SU-DHL-6 (cell line): ENCODE data around the gene XPOT.

Source experiments
- H2AFZ ChIP-seq: fragments of 200-600 bp; sonication (generic); 2 replicates; pipeline ENCODE4 v1.6.1; 2014; ENCODE audit warnings: low read depth, mild to moderate bottlenecking, moderate library complexity, mixed read lengths, antibody characterized with exemption, low read length; ENCODE audit not compliant: severe bottlenecking
- H3F3A ChIP-seq: fragments of 200-600 bp; shearing (Covaris generic); 2 replicates; pipeline ENCODE4 v1.6.0; 2016; ENCODE audit warnings: antibody characterized with exemption, mild to moderate bottlenecking; ENCODE audit not compliant: insufficient read depth
- H3K27ac ChIP-seq: fragments of 200-600 bp; sonication (generic); 2 replicates; pipeline ENCODE4 v1.5.1; 2016; ENCODE audit warnings: low read depth, mild to moderate bottlenecking, low read length, moderate library complexity, mixed read lengths
- H3K27me3 ChIP-seq: fragments of 200-600 bp; sonication (generic), shearing (Covaris generic); 2 replicates; pipeline ENCODE4 v1.6.0; 2014; ENCODE audit warnings: mild to moderate bottlenecking, low read length
- H3K36me3 ChIP-seq: fragments of 200-600 bp; sonication (generic); 2 replicates; pipeline ENCODE4 v1.6.1; 2014; ENCODE audit warnings: mild to moderate bottlenecking, low read length, mixed read lengths
- H3K4me2 ChIP-seq: fragments of 300-600, 200-600 bp; shearing (Covaris generic), sonication (generic); 2 replicates; pipeline ENCODE4 v1.6.0; 2014; ENCODE audit warnings: low read length, low read depth, mild to moderate bottlenecking; ENCODE audit not compliant: poor library complexity, severe bottlenecking
- H3K4me3 ChIP-seq: fragments of 200-600 bp; sonication (generic); 2 replicates; pipeline ENCODE4 v1.5.1; 2014; ENCODE audit warnings: antibody characterized with exemption, low read length, mild to moderate bottlenecking, mixed read lengths; ENCODE audit not compliant: insufficient read depth, poor library complexity, severe bottlenecking
- H3K79me2 ChIP-seq: fragments of 200-600 bp; sonication (generic); 2 replicates; pipeline ENCODE4 v1.6.1; 2014; ENCODE audit warnings: mild to moderate bottlenecking, low read length, moderate library complexity; ENCODE audit not compliant: insufficient read depth
- H3K9ac ChIP-seq: fragments of 200-600 bp; sonication (generic); 2 replicates; pipeline ENCODE4 v1.7.0; 2014; ENCODE audit warnings: mild to moderate bottlenecking, low read length
- H3K9me2 ChIP-seq: fragments of 200-600 bp; sonication (generic); replicated peaks from 2 replicates; pipeline ENCODE4 v1.6.1; 2014; ENCODE audit warnings: low read length; ENCODE audit not compliant: insufficient read depth
- H3K9me3 ChIP-seq: fragments of 200-600 bp; sonication (generic); 2 replicates; pipeline ENCODE4 v1.6.1; 2014; ENCODE audit warnings: low read length, mixed read lengths; ENCODE audit not compliant: insufficient read depth
- H4K20me1 ChIP-seq: fragments of 200-600 bp; sonication (generic); 2 replicates; pipeline ENCODE4 v1.6.1; 2014; ENCODE audit warnings: low read depth, mild to moderate bottlenecking, antibody characterized with exemption, low read length, moderate library complexity, mixed read lengths
- CTCF ChIP-seq: fragments of 200-600 bp; sonication (generic); IDR thresholded peaks from one replicate; pipeline ENCODE4 v1.5.1; 2017; ENCODE audit warnings: antibody characterized with exemption, mild to moderate bottlenecking, low read length, moderate library complexity; ENCODE audit not compliant: insufficient read depth, poor library complexity, severe bottlenecking
- EZH2phosphoT487 ChIP-seq: fragments of 200-600 bp; sonication (generic), shearing (Covaris generic); conservative IDR thresholded peaks from 2 replicates; pipeline ENCODE4 v1.6.1; 2018; ENCODE audit warnings: mild to moderate bottlenecking, antibody characterized with exemption, low read length, moderate library complexity, mixed read lengths

Gene XPOT

GRCh38 chr12:64457923-64458322 is 53.7 kb downstream of the XPOT start:
- Histone ChIP-seq H3K36me3 (peaks cover 41% of the 10 kb centered on the region), H3K79me2 (peaks cover 84% of the 10 kb centered on the region), H2AFZ (no peak overlapping the region), H3K27me3 (no peaks in the 10 kb centered on the region), H3K9me3 (no peaks in the 10 kb centered on the region), H4K20me1 (peaks cover 9% of the 10 kb centered on the region; the same call in 1 of the 2 replicates), H3K27ac (no peak overlapping the region), H3K4me3 (no peak overlapping the region), H3K4me2 (peak overlapping the region; percentile 22), H3F3A (peaks cover 15% of the 10 kb centered on the region; the same call in 1 of the 2 replicates), H3K9me2 (no peaks in the 10 kb centered on the region), H3K9ac (no peak overlapping the region)
- TF ChIP-seq CTCF = no peak
- no peak for TF ChIP-seq EZH2phosphoT487

- no peak overlapping the region for H3K4me3 ChIP-seq
- no peak overlapping the region for H2AFZ ChIP-seq
- H3K9ac ChIP-seq = peak overlapping the region; percentile 35
Measured at GRCh38 chr12:64459394-64459891, 55.3 kb downstream of the XPOT start.

GRCh38 chr12:64461634-64462414 is 57.6 kb downstream of the XPOT start:
- Histone ChIP-seq H3K9ac (no peak overlapping the region), H3K9me3 (no peaks in the 10 kb centered on the region), H3K27me3 (no peaks in the 10 kb centered on the region), H3K9me2 (no peaks in the 10 kb centered on the region), H3K4me2 (no peak overlapping the region), H3K36me3 (peaks cover 55% of the 10 kb centered on the region), H3K27ac (no peak overlapping the region), H2AFZ (no peak overlapping the region), H3F3A (peaks cover 15% of the 10 kb centered on the region; the same call in 1 of the 2 replicates), H3K4me3 (no peak overlapping the region), H4K20me1 (no peaks in the 10 kb centered on the region), H3K79me2 (peaks cover 46% of the 10 kb centered on the region)
- TF ChIP-seq CTCF = no peak
- no peak for TF ChIP-seq EZH2phosphoT487

More at GRCh38 chr12:64459394-64459891, 55.3 kb downstream of the XPOT start:
- peak overlapping the region; percentile 38; the same call in 1 of the 2 replicates for H3K27ac ChIP-seq
- peaks cover 69% of the 10 kb centered on the region for H3K79me2 ChIP-seq
- peak overlapping the region; percentile 69 for H3K4me2 ChIP-seq
- no peaks in the 10 kb centered on the region for H3K9me3 ChIP-seq
- H3F3A ChIP-seq = peaks cover 15% of the 10 kb centered on the region; the same call in 1 of the 2 replicates
- no peaks in the 10 kb centered on the region for H3K27me3 ChIP-seq
- no peaks in the 10 kb centered on the region for H3K9me2 ChIP-seq
- peaks cover 45% of the 10 kb centered on the region for H3K36me3 ChIP-seq
- no peaks in the 10 kb centered on the region for H4K20me1 ChIP-seq
- TF ChIP-seq CTCF (no peak), EZH2phosphoT487 (no peak)
